Lower leg skin (tissue), 3 donors: ENCODE data around the gene MMP20.

Experiments used
- POLR2A ChIP-seq, 2 donors: fragments of 450-650 bp; IDR thresholded peaks; one replicate each; pipeline ENCODE4 v1.6.1; 2016 to 2017; ENCODE audit warnings: antibody characterized with exemption in 2 of 2, mild to moderate bottlenecking in 1 of 2, moderate library complexity in 1 of 2
- TF ChIP-seq, protein P1 (sequence below), 3 donors: fragments of 450-650 bp; IDR thresholded peaks; one replicate each; pipeline ENCODE4 v1.5.1; 2016; ENCODE audit warnings: antibody characterized with exemption in 3 of 3, mild to moderate bottlenecking in 3 of 3, moderate library complexity in 2 of 3

DNA sequence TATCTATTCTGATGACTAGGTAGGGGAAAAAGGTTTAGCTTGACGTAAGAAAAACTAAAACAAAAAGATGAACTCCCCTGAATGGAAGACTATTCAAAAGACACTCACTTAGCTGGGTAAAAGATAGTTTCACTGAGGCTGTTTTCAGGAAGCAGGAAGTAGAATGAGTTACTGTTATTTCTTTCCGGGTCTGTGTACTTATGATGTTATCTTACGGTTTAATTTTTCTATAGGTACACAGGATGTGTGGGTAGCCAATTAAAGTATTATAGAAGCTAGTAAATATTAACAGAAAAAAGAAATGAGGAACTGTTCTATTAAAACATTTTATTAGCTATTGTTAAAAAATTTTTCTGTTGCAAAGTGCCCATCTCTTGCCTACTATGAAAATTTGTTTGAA is 48.8 kb downstream of the MMP20 start:
- TF ChIP-seq, protein P1, sequence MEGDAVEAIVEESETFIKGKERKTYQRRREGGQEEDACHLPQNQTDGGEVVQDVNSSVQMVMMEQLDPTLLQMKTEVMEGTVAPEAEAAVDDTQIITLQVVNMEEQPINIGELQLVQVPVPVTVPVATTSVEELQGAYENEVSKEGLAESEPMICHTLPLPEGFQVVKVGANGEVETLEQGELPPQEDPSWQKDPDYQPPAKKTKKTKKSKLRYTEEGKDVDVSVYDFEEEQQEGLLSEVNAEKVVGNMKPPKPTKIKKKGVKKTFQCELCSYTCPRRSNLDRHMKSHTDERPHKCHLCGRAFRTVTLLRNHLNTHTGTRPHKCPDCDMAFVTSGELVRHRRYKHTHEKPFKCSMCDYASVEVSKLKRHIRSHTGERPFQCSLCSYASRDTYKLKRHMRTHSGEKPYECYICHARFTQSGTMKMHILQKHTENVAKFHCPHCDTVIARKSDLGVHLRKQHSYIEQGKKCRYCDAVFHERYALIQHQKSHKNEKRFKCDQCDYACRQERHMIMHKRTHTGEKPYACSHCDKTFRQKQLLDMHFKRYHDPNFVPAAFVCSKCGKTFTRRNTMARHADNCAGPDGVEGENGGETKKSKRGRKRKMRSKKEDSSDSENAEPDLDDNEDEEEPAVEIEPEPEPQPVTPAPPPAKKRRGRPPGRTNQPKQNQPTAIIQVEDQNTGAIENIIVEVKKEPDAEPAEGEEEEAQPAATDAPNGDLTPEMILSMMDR (IDR thresholded peaks at IDR 0.05), result no peak
- TF ChIP-seq POLR2A (IDR thresholded peaks at IDR 0.05), result no peak
